ENCODE measurements around the gene SVOPL.

DNA sequence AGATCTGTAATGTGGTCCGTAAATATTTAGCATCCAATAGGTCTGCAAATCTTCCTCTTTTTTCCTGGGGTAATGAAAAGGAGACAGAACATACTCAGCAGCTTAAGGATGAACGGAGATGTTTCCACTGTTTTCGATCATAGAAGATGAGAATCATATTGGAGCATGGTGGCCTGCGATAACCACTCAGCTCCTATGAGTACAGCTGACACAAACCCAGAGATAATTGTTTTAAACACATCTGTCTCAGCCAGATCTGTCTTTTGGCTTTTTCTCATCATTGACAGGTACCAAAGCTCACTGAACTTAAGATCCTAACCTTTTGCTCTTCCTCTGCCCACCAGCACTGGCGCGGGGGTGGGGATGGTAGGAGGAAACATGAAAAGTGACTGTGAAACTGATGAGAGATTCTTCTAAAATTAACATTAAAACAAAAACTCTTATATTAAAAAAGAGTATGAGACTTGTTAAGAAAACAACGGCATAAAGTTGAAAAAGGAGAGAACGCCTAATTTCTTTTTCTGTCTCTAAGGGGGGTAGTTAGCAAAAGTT, 71.0 kb downstream of the SVOPL start:
- TF ChIP-seq EZH2 (IDR thresholded peaks at IDR 0.05; ENCODE audit: borderline replicate concordance, insufficient read depth, low read depth, low read length, poor library complexity, severe bottlenecking) (no peak), CTCF (IDR thresholded peaks at IDR 0.05) (no peak)
